ENCODE measurements around the gene TENT4A. TPM values are rescaled to one million over a fixed set of nuclear protein-coding genes. Genes with fewer than 3 reads are reported as not detected.
"Not testable (repeated sequence)": the region's sequence is repeated elsewhere in the genome, so short reads cannot be mapped to it uniquely, and the experiment has no call there.

The TENT4A gene
- total RNA-seq, 4 donors from 2014 or later, result 20.9 to 70.3 (median 28.1) TPM

DNA sequence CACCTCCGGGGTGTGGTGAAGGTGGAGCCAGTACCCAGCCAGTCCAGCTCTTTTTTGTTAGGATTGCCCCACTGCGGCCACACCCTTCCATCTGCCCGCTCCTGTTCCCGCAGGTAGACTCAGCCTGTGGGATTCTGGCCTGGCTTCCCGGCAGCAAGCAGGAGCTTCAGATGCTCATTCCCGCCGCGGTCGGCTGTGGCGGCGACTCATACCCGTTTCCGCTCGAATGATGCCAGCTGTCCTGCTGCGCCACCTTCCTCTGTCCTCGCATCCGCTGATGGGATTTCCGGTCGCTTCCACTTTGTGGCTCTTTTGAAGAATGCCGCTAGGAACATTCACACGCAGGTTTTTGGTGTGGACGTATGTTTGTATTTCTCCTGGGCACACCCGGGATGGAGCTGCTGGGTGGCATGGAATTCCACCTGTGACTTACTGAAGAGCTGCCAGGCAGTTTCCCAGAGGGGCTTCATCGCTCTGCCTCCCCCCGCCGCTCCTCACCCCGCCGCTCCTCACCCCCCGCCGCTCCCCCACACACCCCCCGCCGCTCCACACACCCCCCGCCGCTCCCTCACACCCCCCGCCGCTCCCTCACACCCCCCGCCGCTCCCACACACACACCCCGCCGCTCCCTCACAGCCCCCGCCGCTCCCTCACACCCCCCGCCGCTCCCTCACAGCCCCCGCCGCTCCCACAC is 60.3 kb downstream of the TENT4A start:
- in situ Hi-C loops (cut with MboI; ENCODE audit: low pct_ligation_motif_present in 1 of 4, low pct_unique_long_range_greater_than_20kb in 1 of 4, low sequenced_read_pairs in 3 of 4), result loop anchor here in 1 of 4 donors (25.0 kb wide), 1 partner anchor 1286 kb away; no protein-coding TSS in a partner anchor
- H3K36me3 ChIP-seq, result no peaks in the 10 kb centered on the region

DNA sequence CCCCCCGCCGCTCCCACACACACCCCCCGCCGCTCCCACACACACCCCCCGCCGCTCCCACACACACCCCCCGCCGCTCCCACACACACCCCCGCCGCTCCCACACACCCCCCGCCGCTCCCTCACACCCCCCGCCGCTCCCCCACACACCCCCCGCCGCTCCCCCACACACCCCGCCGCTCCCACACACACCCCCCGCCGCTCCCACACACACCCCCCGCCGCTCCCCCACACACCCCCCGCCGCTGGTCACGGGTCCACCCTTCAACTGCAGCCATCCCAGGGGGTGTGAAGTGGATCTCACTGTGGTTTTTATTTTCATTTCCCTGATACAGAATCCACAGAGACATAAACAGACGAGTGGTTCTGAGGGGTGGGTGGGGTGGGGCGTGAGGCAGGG is 61.0 kb downstream of the TENT4A start:
- in situ Hi-C loops (cut with MboI; ENCODE audit: low pct_ligation_motif_present in 1 of 4, low pct_unique_long_range_greater_than_20kb in 1 of 4, low sequenced_read_pairs in 3 of 4), result loop anchor here in 1 of 4 donors (25.0 kb wide), 1 partner anchor 1287 kb away; no protein-coding TSS in a partner anchor
- H3K4me1 ChIP-seq; H3K27ac ChIP-seq; intact Hi-C loops (cut with DNase I; ENCODE audit: low total_unique reads); H3K9me3 ChIP-seq; H3K27me3 ChIP-seq; H3K36me3 ChIP-seq; DNase-seq; H3K4me3 ChIP-seq: not testable (repeated sequence)
- WGBS, 2 donors (ENCODE audit: low coverage in 1 of 2), result 82% methylated on average over 7 of the region's 27 CpGs; no CpG with 5 or more reads in 1 of the 2 donors

More for the DNA sequence above, 60.3 kb downstream of the TENT4A start:
- H3K4me1 ChIP-seq, result no peaks in the 10 kb centered on the region
- H3K4me3 ChIP-seq, result no peak overlapping the region
- TF ChIP-seq POLR2AphosphoS5 (IDR thresholded peaks at IDR 0.05) (no peak), EP300 (IDR thresholded peaks at IDR 0.05; ENCODE audit: low read depth) (no peak)
- TF ChIP-seq, protein P1, sequence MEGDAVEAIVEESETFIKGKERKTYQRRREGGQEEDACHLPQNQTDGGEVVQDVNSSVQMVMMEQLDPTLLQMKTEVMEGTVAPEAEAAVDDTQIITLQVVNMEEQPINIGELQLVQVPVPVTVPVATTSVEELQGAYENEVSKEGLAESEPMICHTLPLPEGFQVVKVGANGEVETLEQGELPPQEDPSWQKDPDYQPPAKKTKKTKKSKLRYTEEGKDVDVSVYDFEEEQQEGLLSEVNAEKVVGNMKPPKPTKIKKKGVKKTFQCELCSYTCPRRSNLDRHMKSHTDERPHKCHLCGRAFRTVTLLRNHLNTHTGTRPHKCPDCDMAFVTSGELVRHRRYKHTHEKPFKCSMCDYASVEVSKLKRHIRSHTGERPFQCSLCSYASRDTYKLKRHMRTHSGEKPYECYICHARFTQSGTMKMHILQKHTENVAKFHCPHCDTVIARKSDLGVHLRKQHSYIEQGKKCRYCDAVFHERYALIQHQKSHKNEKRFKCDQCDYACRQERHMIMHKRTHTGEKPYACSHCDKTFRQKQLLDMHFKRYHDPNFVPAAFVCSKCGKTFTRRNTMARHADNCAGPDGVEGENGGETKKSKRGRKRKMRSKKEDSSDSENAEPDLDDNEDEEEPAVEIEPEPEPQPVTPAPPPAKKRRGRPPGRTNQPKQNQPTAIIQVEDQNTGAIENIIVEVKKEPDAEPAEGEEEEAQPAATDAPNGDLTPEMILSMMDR (IDR thresholded peaks at IDR 0.05), result no peak
- DNase-seq, result no peak
- WGBS, 2 donors (ENCODE audit: low coverage in 1 of 2), result 50 to 95% methylated on average over 2 to 31 of the region's 46 CpGs
- H3K27ac ChIP-seq, result no peak overlapping the region
- H3K9me3 ChIP-seq, result no peaks in the 10 kb centered on the region
- intact Hi-C loops (cut with DNase I; ENCODE audit: low total_unique reads), result no loop called here
- no peaks in the 10 kb centered on the region for H3K27me3 ChIP-seq

DNA sequence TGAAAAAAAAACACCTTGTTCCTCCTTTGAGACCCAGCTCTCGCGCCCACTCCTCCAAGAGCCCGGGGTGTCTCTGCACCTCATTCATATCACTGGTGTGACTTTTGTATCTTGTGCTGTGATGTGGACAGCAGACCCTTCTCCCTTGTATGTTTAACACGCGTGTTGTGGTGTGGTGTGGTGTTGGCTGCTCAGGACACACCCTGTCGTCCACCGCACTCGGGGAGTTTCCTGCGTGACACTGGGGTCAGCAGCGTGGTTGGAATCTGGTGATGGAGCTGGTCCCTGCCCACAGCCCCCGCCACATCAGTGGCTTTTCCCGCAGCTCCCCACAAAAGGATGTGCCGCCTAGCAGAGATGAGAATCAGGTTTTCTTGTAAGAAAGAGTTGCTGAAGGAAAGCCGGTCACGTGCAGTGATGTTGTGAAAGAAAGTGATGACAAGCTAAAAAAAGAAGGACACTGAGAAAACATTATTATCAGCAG is 61.5 kb downstream of the TENT4A start:
- Histone ChIP-seq H3K4me1 (no peaks in the 10 kb centered on the region), H3K27ac (no peak overlapping the region), H3K4me3 (no peak overlapping the region), H3K27me3 (no peaks in the 10 kb centered on the region), H3K9me3 (no peaks in the 10 kb centered on the region), H3K36me3 (no peaks in the 10 kb centered on the region)
- intact Hi-C loops (cut with DNase I; ENCODE audit: low total_unique reads) (no loop called here), in situ Hi-C loops (cut with MboI; ENCODE audit: low pct_ligation_motif_present in 1 of 4, low pct_unique_long_range_greater_than_20kb in 1 of 4, low sequenced_read_pairs in 3 of 4) (loop anchor here in 2 of 4 donors (25.0 kb wide), 2 partner anchors 613 to 1287 kb away; partner anchors contain the start of gene ADCY2 (in 1 of the 2))
- 75% methylated on average over 15 of the region's 15 CpGs; no CpG with 5 or more reads in 1 of the 2 donors for WGBS, 2 donors (ENCODE audit: low coverage in 1 of 2)
- TF ChIP-seq EP300 (IDR thresholded peaks at IDR 0.05; ENCODE audit: low read depth) (no peak), POLR2A (IDR thresholded peaks at IDR 0.05) (no peak), POLR2AphosphoS5 (IDR thresholded peaks at IDR 0.05) (no peak)
- TF ChIP-seq, protein P1 (IDR thresholded peaks at IDR 0.05), result no peak
- DNase-seq, result no peak

DNA sequence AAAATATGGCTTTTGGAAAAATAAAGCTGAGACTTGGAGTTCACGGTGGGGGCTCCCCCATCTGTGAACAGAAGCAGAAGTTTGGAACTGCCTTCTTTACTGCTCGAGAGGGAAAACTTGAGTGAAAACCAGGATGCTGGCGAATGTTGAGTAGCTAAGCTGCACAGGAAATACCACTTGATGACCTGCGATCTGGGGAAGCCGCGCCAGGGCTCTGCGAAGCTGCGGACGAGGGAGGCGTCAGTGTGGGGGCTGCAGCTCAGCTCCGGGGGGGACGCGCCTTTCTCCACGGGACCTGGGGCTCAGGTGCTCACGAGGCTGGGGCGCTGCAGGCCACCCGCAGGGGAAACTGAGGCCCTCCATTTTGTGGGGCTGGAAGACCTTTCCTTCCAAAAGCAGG is 62.3 kb downstream of the TENT4A start:
- Histone ChIP-seq H3K4me1 (no peaks in the 10 kb centered on the region), H3K27ac (no peak overlapping the region), H3K36me3 (no peaks in the 10 kb centered on the region), H3K27me3 (no peaks in the 10 kb centered on the region), H3K9me3 (no peaks in the 10 kb centered on the region), H3K4me3 (no peak overlapping the region)
- DNase-seq, result no peak
- intact Hi-C loops (cut with DNase I; ENCODE audit: low total_unique reads), result no loop called here
- TF ChIP-seq, protein P1 (IDR thresholded peaks at IDR 0.05), result no peak
- TF ChIP-seq POLR2AphosphoS5 (IDR thresholded peaks at IDR 0.05) (no peak), POLR2A (IDR thresholded peaks at IDR 0.05) (no peak), EP300 (IDR thresholded peaks at IDR 0.05; ENCODE audit: low read depth) (no peak)
- in situ Hi-C loops (cut with MboI; ENCODE audit: low pct_ligation_motif_present in 1 of 4, low pct_unique_long_range_greater_than_20kb in 1 of 4, low sequenced_read_pairs in 3 of 4), result loop anchor here in 1 of 4 donors (25.0 kb wide), 1 partner anchor 612 kb away; the partner anchor contains the start of gene ADCY2
- WGBS, 2 donors (ENCODE audit: low coverage in 1 of 2), result 75% methylated on average over 17 of the region's 17 CpGs; no CpG with 5 or more reads in 1 of the 2 donors
